Mesodermal cell (in vitro differentiated cells): ENCODE measurements around the gene GARNL3.

Experiments
- H3K27ac ChIP-seq: 2 replicates; pipeline ENCODE4 v1.7.0; 2013; ENCODE audit warnings: mild to moderate bottlenecking, low read depth, low read length, moderate library complexity; ENCODE audit not compliant: severe bottlenecking
- H3K36me3 ChIP-seq: 2 replicates; pipeline ENCODE4 v1.7.1; 2013; ENCODE audit warnings: mild to moderate bottlenecking, low read length, moderate library complexity; ENCODE audit not compliant: control insufficient read depth, insufficient read depth
- H3K4me1 ChIP-seq: one replicate; pipeline ENCODE4 v1.7.1; 2013; ENCODE audit warnings: mild to moderate bottlenecking, low read length; ENCODE audit not compliant: insufficient read depth, control insufficient read depth, poor library complexity, severe bottlenecking
- H3K4me3 ChIP-seq: 2 replicates; pipeline ENCODE4 v1.7.0; 2013; ENCODE audit warnings: low read length, control low read depth, mild to moderate bottlenecking; ENCODE audit not compliant: insufficient read depth, poor library complexity, severe bottlenecking; ENCODE audit errors: extremely low read depth
- H3K9me3 ChIP-seq: 2 replicates; pipeline ENCODE4 v1.7.1; 2013; ENCODE audit warnings: mild to moderate bottlenecking, low read length, moderate library complexity; ENCODE audit not compliant: control insufficient read depth
- WGBS, 2 experiments: methylation state at CpG; one replicate each; pipeline ENCODE4 v1.1.5; 2013; ENCODE audit warnings: missing lambda C conversion rate in 2 of 2; ENCODE audit not compliant: insufficient coverage in 2 of 2; 5-methylcytosine and 5-hydroxymethylcytosine counted together

The GARNL3 gene

GRCh38 chr9:127256324-127256723 lies 8.2 kb upstream of the GARNL3 start:
- no peaks in the 10 kb centered on the region for H3K9me3 ChIP-seq
- H3K27ac ChIP-seq = no peak overlapping the region
- H3K4me3 ChIP-seq = no peak overlapping the region
- H3K36me3 ChIP-seq = no peaks in the 10 kb centered on the region
- no peaks in the 10 kb centered on the region for H3K4me1 ChIP-seq
- WGBS, 2 experiments = 100% methylated on average over 1 of the region's 5 CpGs; no CpG with 5 or more reads in 1 of the 2 experiments

- H3K27ac ChIP-seq = peak overlapping the region; percentile 31
- 95 to 96% methylated on average over 5 to 6 of the region's 7 CpGs for WGBS, 2 experiments
- H3K36me3 ChIP-seq = no peaks in the 10 kb centered on the region
- no peak overlapping the region for H3K4me3 ChIP-seq
- H3K9me3 ChIP-seq = no peaks in the 10 kb centered on the region
- H3K4me1 ChIP-seq = no peaks in the 10 kb centered on the region
These were observed 5.7 kb upstream of the GARNL3 start for GRCh38 chr9:127258606-127259471.

- Histone ChIP-seq H3K4me3 (no peak overlapping the region), H3K4me1 (no peaks in the 10 kb centered on the region), H3K9me3 (no peaks in the 10 kb centered on the region), H3K27ac (no peak overlapping the region), H3K36me3 (no peaks in the 10 kb centered on the region)
These were observed 2.0 kb upstream of the GARNL3 start for GRCh38 chr9:127262602-127263001.

- 97 to 100% methylated on average over 6 to 9 of the region's 9 CpGs for WGBS, 2 experiments
- H3K4me3 ChIP-seq = no peak overlapping the region
- H3K4me1 ChIP-seq = no peaks in the 10 kb centered on the region
- no peaks in the 10 kb centered on the region for H3K9me3 ChIP-seq
- no peaks in the 10 kb centered on the region for H3K36me3 ChIP-seq
- H3K27ac ChIP-seq = no peak overlapping the region
These were observed 1.3 kb upstream of the GARNL3 start for GRCh38 chr9:127263237-127263636.

GRCh38 chr9:127263664-127264063 lies 910 bp upstream of the GARNL3 start:
- Histone ChIP-seq H3K36me3 (no peaks in the 10 kb centered on the region), H3K27ac (no peak overlapping the region), H3K9me3 (no peaks in the 10 kb centered on the region), H3K4me1 (no peaks in the 10 kb centered on the region), H3K4me3 (no peak overlapping the region)

GRCh38 chr9:127267793-127268525 lies 3.4 kb downstream of the GARNL3 start:
- Histone ChIP-seq H3K9me3 (no peaks in the 10 kb centered on the region), H3K36me3 (no peaks in the 10 kb centered on the region), H3K4me1 (no peaks in the 10 kb centered on the region), H3K4me3 (no peak overlapping the region), H3K27ac (no peak overlapping the region)
- WGBS, 2 experiments = 90 to 92% methylated on average over 3 to 4 of the region's 5 CpGs

- Histone ChIP-seq H3K4me1 (no peaks in the 10 kb centered on the region), H3K36me3 (no peaks in the 10 kb centered on the region), H3K9me3 (no peaks in the 10 kb centered on the region), H3K4me3 (no peak overlapping the region), H3K27ac (no peak overlapping the region)
- WGBS, 2 experiments = no CpG with 5 or more reads among the region's 1 CpG
These were observed 4.9 kb downstream of the GARNL3 start for GRCh38 chr9:127269449-127269848.

GRCh38 chr9:127273326-127273725 lies 8.8 kb downstream of the GARNL3 start:
- H3K36me3 ChIP-seq = no peaks in the 10 kb centered on the region
- H3K9me3 ChIP-seq = no peaks in the 10 kb centered on the region
- WGBS, 2 experiments = 93 to 100% methylated on average over 1 to 2 of the region's 3 CpGs
- no peaks in the 10 kb centered on the region for H3K4me1 ChIP-seq
- no peak overlapping the region for H3K4me3 ChIP-seq
- no peak overlapping the region for H3K27ac ChIP-seq

- WGBS, 2 experiments = 60 to 100% methylated on average over 1 of the region's 2 CpGs
- H3K9me3 ChIP-seq = no peaks in the 10 kb centered on the region
- H3K27ac ChIP-seq = no peak overlapping the region
- H3K36me3 ChIP-seq = no peaks in the 10 kb centered on the region
- no peak overlapping the region for H3K4me3 ChIP-seq
- no peaks in the 10 kb centered on the region for H3K4me1 ChIP-seq
These were observed 12.5 kb downstream of the GARNL3 start for GRCh38 chr9:127277099-127277498.

GRCh38 chr9:127277770-127278169 lies 13.2 kb downstream of the GARNL3 start:
- no peaks in the 10 kb centered on the region for H3K36me3 ChIP-seq
- no peaks in the 10 kb centered on the region for H3K4me1 ChIP-seq
- H3K27ac ChIP-seq = no peak overlapping the region
- no CpG with 5 or more reads among the region's 1 CpG for WGBS, 2 experiments
- H3K9me3 ChIP-seq = no peaks in the 10 kb centered on the region
- H3K4me3 ChIP-seq = no peak overlapping the region

GRCh38 chr9:127278372-127278771 lies 13.8 kb downstream of the GARNL3 start:
- no peaks in the 10 kb centered on the region for H3K36me3 ChIP-seq
- WGBS, 2 experiments = 100% methylated on average over 1 to 2 of the region's 2 CpGs
- H3K4me1 ChIP-seq = no peaks in the 10 kb centered on the region
- H3K27ac ChIP-seq = no peak overlapping the region
- no peaks in the 10 kb centered on the region for H3K9me3 ChIP-seq
- H3K4me3 ChIP-seq = no peak overlapping the region
